Chondrocyte (in vitro differentiated cells): ENCODE results near the gene SLC7A11. TPM values are rescaled to one million over a fixed set of nuclear protein-coding genes. Genes with fewer than 3 reads are reported as not detected.

ENCODE experiments used
- DNase-seq: peaks from one replicate; pipeline ENCODE4 v3.0.0; 2021; ENCODE audit warnings: mixed read lengths, low spot score
- H3K27ac Mint-ChIP-seq: one replicate; pipeline ENCODE4 v1.8.0; 2021; ENCODE audit warnings: mild to moderate bottlenecking, moderate library complexity, mixed read lengths; ENCODE audit not compliant: unreplicated experiment
- H3K27me3 Mint-ChIP-seq: 2 replicates; pipeline ENCODE4 v1.8.0; 2021; ENCODE audit warnings: low read depth, mixed read lengths
- H3K36me3 Mint-ChIP-seq: 2 replicates; pipeline ENCODE4 v1.8.0; 2021; ENCODE audit warnings: low read depth, mixed read lengths
- H3K4me1 Mint-ChIP-seq: 2 replicates; pipeline ENCODE4 v1.8.0; 2021; ENCODE audit warnings: low read depth, mild to moderate bottlenecking, mixed read lengths
- H3K4me3 Mint-ChIP-seq: one replicate; pipeline ENCODE4 v1.8.0; 2021; ENCODE audit warnings: mild to moderate bottlenecking, moderate library complexity, mixed read lengths; ENCODE audit not compliant: unreplicated experiment
- H3K9me3 Mint-ChIP-seq: 2 replicates; pipeline ENCODE4 v1.8.0; 2021; ENCODE audit warnings: low read depth, mixed read lengths
- CTCF ChIP-seq: fragments of 200-600 bp; sonication (generic); IDR thresholded peaks from 2 replicates; pipeline ENCODE4 v1.5.0; 2021; ENCODE audit warnings: antibody characterized with exemption, mild to moderate bottlenecking, moderate library complexity
- total RNA-seq: library from RNA; stranded (reverse); gene quantifications from 3 replicates; pipeline ENCODE4 v1.2.1, GENCODE V29; 2021

The SLC7A11 gene
- total RNA-seq, 1 donor from 2014 or later: 31.5 TPM

GRCh38 chr4:138263247-138263816, 21.2 kb upstream of the SLC7A11 start:
- TF ChIP-seq CTCF: no peak
- DNase-seq: no peak
- no peaks in the 10 kb centered on the region for H3K9me3 Mint-ChIP-seq
- H3K4me3 Mint-ChIP-seq: no peak overlapping the region
- H3K36me3 Mint-ChIP-seq: no peaks in the 10 kb centered on the region
- peaks cover 16% of the 10 kb centered on the region for H3K4me1 Mint-ChIP-seq
- H3K27ac Mint-ChIP-seq: no peak overlapping the region
- H3K27me3 Mint-ChIP-seq: no peaks in the 10 kb centered on the region

GRCh38 chr4:138262469-138262868, 20.3 kb upstream of the SLC7A11 start:
- peaks cover 17% of the 10 kb centered on the region for H3K4me1 Mint-ChIP-seq
- H3K36me3 Mint-ChIP-seq: no peaks in the 10 kb centered on the region
- no peak overlapping the region for H3K27ac Mint-ChIP-seq
- no peak for DNase-seq
- H3K9me3 Mint-ChIP-seq: no peaks in the 10 kb centered on the region
- no peaks in the 10 kb centered on the region for H3K27me3 Mint-ChIP-seq
- no peak for TF ChIP-seq CTCF
- no peak overlapping the region for H3K4me3 Mint-ChIP-seq

- Mint-ChIP-seq H3K36me3 (no peaks in the 10 kb centered on the region), H3K9me3 (no peaks in the 10 kb centered on the region), H3K27me3 (no peaks in the 10 kb centered on the region), H3K4me3 (no peak overlapping the region), H3K4me1 (peaks cover 17% of the 10 kb centered on the region), H3K27ac (no peak overlapping the region)
- no peak for DNase-seq
- TF ChIP-seq CTCF: no peak
Observed at GRCh38 chr4:138262030-138262429, 19.9 kb upstream of the SLC7A11 start.

GRCh38 chr4:138259824-138260223, 17.7 kb upstream of the SLC7A11 start:
- Mint-ChIP-seq H3K9me3 (no peaks in the 10 kb centered on the region), H3K27ac (no peak overlapping the region), H3K36me3 (no peaks in the 10 kb centered on the region), H3K4me3 (no peak overlapping the region), H3K27me3 (no peaks in the 10 kb centered on the region), H3K4me1 (peaks cover 17% of the 10 kb centered on the region)
- no peak for TF ChIP-seq CTCF
- no peak for DNase-seq

GRCh38 chr4:138259271-138259670, 17.1 kb upstream of the SLC7A11 start:
- TF ChIP-seq CTCF: no peak
- H3K9me3 Mint-ChIP-seq: no peaks in the 10 kb centered on the region
- H3K27ac Mint-ChIP-seq: no peak overlapping the region

More at GRCh38 chr4:138259271-138259670, 17.1 kb upstream of the SLC7A11 start:
- Mint-ChIP-seq H3K4me1 (peaks cover 17% of the 10 kb centered on the region), H3K36me3 (no peaks in the 10 kb centered on the region), H3K27me3 (no peaks in the 10 kb centered on the region), H3K4me3 (no peak overlapping the region)
- no peak for DNase-seq
